ENCODE data around the gene NCAN. TPM values are rescaled to one million over a fixed set of nuclear protein-coding genes. Genes with fewer than 3 reads are reported as not detected.

NCAN gene
- total and polyA plus RNA-seq, 2 of the 4 experiments (the other 2 are of a cell fraction) = not detected

DNA sequence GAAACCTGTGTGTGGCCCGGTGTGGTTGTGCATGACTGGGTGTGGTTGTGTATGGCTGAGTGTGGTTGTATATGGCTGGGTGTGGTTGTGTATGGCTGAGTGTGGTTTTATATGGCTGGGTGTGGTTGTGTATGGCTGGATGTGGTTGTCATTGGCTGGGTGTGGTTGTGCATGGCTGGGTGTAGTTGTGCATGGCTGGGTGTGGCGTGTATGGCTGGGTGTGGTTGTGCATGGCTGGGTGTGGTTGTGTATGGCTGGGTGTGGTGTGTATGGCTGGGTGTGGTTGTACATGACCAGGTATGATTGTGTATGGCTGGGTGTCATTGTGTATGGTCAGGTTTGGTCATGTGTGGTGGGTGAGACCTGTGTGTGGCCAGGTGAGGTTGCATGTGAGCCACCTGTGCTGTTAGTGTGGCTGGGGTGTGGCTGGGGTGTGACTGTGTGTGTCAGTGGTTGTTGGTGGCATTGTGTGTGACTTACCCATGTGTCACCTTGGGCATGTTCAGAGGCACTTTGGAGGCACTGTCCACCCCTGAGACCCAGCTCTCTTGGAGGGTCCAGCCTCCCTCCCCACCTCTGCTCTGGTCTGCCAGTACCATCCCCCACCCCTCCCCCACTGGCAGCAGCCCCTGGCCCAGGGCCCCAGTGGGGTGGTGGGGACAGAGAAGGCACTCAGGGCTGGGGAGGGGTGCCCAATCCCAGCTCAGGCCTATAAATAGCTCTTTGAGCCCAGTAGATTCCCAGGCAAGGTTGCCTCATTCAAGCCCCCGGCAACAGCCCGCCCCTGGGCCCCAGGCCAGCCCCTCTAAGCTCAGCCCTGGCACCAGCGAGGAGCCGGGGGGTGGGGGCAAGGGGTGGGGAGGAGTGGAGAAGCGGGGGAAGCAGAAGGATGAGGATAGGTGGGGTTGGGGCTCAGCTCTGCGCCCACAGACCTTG is 3.9 kb upstream of the NCAN start:
- no peaks in the 10 kb centered on the region for H3K9me3 ChIP-seq (ENCODE audit: control insufficient read depth, insufficient read depth, low read length)
- no peak overlapping the region for H3K4me2 ChIP-seq (ENCODE audit: low read depth, low read length)
- no peak for TF ChIP-seq POLR2A (IDR thresholded peaks at IDR 0.05; ENCODE audit: low read depth, low read length)
- TF ChIP-seq CHD1 (IDR thresholded peaks at IDR 0.05; ENCODE audit: low read depth, low read length) = no peak
- no peak for TF ChIP-seq CTCF (conservative IDR thresholded peaks at IDR 0.05; ENCODE audit: low read depth, low read length)
- TF ChIP-seq BHLHE40 (IDR thresholded peaks at IDR 0.05; ENCODE audit: low read depth, low read length) = no peak
- no peak for TF ChIP-seq MXI1 (IDR thresholded peaks at IDR 0.05; ENCODE audit: borderline replicate concordance, low read depth, low read length)
- TF ChIP-seq RAD21 (IDR thresholded peaks at IDR 0.05; ENCODE audit: low read length) = no peak
- no peak for TF ChIP-seq FOS (IDR thresholded peaks at IDR 0.05; ENCODE audit: low read depth, low read length)
- in situ Hi-C loops (cut with MboI; ENCODE audit: low sequenced_read_pairs) (no loop called here), intact Hi-C loops (cut with micrococcal nuclease) (no loop called here), dilution Hi-C loops (cut with HindIII; ENCODE audit: low sequenced_read_pairs, unreplicated experiment) (no loop called here)
- ATAC-seq (ENCODE audit: low read depth) (no peak), DNase-seq (no peak)
- peaks cover 0 to 2% of the 10 kb centered on the region in 2 experiments; a peak in 3 of 4 replicates for H3K79me1 ChIP-seq (ENCODE audit: low read depth in 1 of 2, low read length in 2 of 2)
- H2AK5ac ChIP-seq (ENCODE audit: low read depth, low read length) = no peak overlapping the region
- 100% methylated on average over 1 of the region's 8 CpGs; no CpG with 5 or more reads in 1 of the 2 experiments for WGBS, 2 experiments (ENCODE audit: extremely low coverage in 2 of 2, insufficient read length in 1 of 2)
- BruUV-seq (replicated peaks) = no TSS peak
- no peak overlapping the region for H3K4me3 ChIP-seq (ENCODE audit: insufficient read depth, low read depth, low read length)
- no peak overlapping the region for H3K18ac ChIP-seq (ENCODE audit: low read depth, low read length)
- no peak overlapping the region for H3K56ac ChIP-seq (ENCODE audit: extremely low read depth, insufficient read depth, low read length)
- H2BK120ac ChIP-seq (ENCODE audit: low read depth, low read length) = no peak overlapping the region
- CTCF ChIA-PET = no interaction called here
- H2BK20ac ChIP-seq (ENCODE audit: low read depth, low read length) = no peak overlapping the region
- H4K5ac ChIP-seq (ENCODE audit: low read depth, low read length) = no peak overlapping the region
- H2AFZ ChIP-seq (replicated peaks; ENCODE audit: low read length, poor library complexity) = no peak overlapping the region
- POLR2A ChIA-PET (ENCODE audit: unreplicated experiment) = no interaction called here
- no peak overlapping the region for H2AK9ac ChIP-seq (replicated peaks; ENCODE audit: low read depth, low read length, poor library complexity)
- H4K20me1 ChIP-seq (ENCODE audit: insufficient read depth, low read length) = no peaks in the 10 kb centered on the region
- H3K9me1 ChIP-seq (ENCODE audit: insufficient read depth, low read length) = no peaks in the 10 kb centered on the region
- H3K4ac ChIP-seq (ENCODE audit: low read depth, low read length) = no peak overlapping the region
- no peak overlapping the region for H4K91ac ChIP-seq (ENCODE audit: insufficient read depth, low read depth, low read length)
- no peak overlapping the region for H4K8ac ChIP-seq (ENCODE audit: low read depth in 2 of 2, low read length in 2 of 2)
- no peak overlapping the region for H3K27ac ChIP-seq (ENCODE audit: insufficient read depth, low read length)
- no peaks in the 10 kb centered on the region for H3K36me3 ChIP-seq (ENCODE audit: control insufficient read depth, insufficient read depth, low read length)
- H2BK5ac ChIP-seq (ENCODE audit: low read depth, low read length, poor library complexity, severe bottlenecking) = no peak overlapping the region
- H3K14ac ChIP-seq (replicated peaks; ENCODE audit: low read depth, low read length) = no peak overlapping the region
- no peak overlapping the region for H3K23ac ChIP-seq (ENCODE audit: low read depth, low read length)
- H2BK15ac ChIP-seq (ENCODE audit: low read depth, low read length) = no peak overlapping the region
- H3K4me1 ChIP-seq (ENCODE audit: control insufficient read depth, insufficient read depth, low read length) = no peaks in the 10 kb centered on the region
- no peak overlapping the region for H3K9ac ChIP-seq (ENCODE audit: low read depth, low read length)
- peaks cover 28% of the 10 kb centered on the region for H3K27me3 ChIP-seq (ENCODE audit: control insufficient read depth, insufficient read depth, low read length)
